Thoracic aorta endothelial cell (primary cell): ENCODE measurements around the gene EBPL. TPM values are rescaled to one million over a fixed set of nuclear protein-coding genes. Genes with fewer than 3 reads are reported as not detected.

Experiments used
- total RNA-seq: library from RNA; depleted of rRNA; stranded (reverse); fragments of >200 nt; gene quantifications from 2 replicates; pipeline ENCODE4 v1.2.3, GENCODE V29; 2012

EBPL gene
- total RNA-seq = 97.4 and 100 TPM in 2 replicates

GRCh38 chr13:49690995-49691784 lies at the start of gene EBPL:
Gene EBPL, minus strand, starts transcription at chr13:49691486. Its CDS starts 62 bp downstream, at chr13:49691424.

DNA sequence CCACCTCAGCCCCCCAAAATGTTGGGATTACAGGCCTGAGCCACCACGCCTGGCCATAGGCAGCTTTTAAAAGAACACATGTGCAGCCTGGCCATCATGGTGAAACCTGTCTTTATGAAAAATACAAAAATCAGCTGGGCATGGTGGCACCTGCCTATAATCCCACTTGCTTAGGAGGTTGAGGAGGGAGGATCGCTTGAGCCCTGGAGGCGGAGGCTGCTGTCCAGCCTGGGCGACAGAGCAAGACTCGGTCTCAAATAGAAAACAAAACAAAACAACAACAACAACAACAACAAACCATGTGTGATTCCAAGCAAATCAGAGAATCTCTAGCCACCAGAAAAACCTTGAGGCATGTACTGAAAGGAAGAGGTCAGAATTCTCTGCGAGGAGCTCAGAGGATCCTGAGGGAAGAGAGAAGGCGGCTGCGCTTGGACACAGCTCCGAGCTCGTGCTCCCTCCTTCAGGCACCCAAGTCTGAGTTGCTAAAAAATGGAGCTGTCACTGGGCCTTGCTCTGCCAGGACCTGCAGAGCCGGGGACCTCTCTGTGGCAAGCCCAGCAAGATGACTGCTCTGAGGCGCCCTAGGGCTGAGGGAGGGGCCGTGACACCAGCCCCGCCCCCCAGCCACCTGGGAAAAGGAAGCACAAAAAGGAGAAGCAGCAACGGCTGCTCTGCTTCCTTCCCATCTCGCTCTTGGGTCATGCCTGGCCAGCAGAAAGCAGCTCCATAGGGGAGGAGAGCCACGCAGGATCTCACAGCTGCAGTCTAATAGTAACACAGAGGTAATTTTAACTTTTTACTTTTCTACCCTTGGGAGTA lies 63.2 kb downstream of the EBPL start, which contains the start of gene ARL11:
ARL11 (plus strand) TSS at position 677 of the 822 bp plus-strand sequence. CDS start 1,941 bp downstream, outside the sequence.

Other genes with a start within 250 kb of the EBPL start
- 8.2 and 10.9 TPM in 2 replicates for gene CAB39L, start 247.4 kb downstream of the EBPL start, total RNA-seq
- gene SETDB2, start 247.2 kb downstream of the EBPL start, total RNA-seq = 3.9 and 5.2 TPM in 2 replicates
- gene PHF11, start 195.5 kb downstream of the EBPL start, total RNA-seq = 18.5 and 19.3 TPM in 2 replicates
- 28.6 and 30.5 TPM in 2 replicates for gene RCBTB1, start 105.9 kb downstream of the EBPL start, total RNA-seq
- 0.13 and 0.22 TPM in 2 replicates for gene ARL11, start 63.0 kb downstream of the EBPL start, total RNA-seq
- 80.3 and 94.2 TPM in 2 replicates for gene KPNA3, start 101.2 kb upstream of the EBPL start, total RNA-seq
- 9.0 and 9.8 TPM in 2 replicates for gene SPRYD7, start 244.9 kb upstream of the EBPL start, total RNA-seq